ENCODE measurements around the gene EMP1.
A peak's percentile ranks its signal among the peaks of the same experiment; 100 is the strongest.

Gene EMP1

GRCh38 chr12:13196130-13196921 lies at the start of gene EMP1:
TSS of gene EMP1 (plus strand) at chr12:13196726. CDS start at chr12:13211511, 14,785 bp downstream.
- peak; percentile 100 for DNase-seq (ENCODE audit: low read depth)
- peak within 1 kb of the TSS; percentile 80 for H3K4me3 ChIP-seq (ENCODE audit: low read depth, low read length)
- TF ChIP-seq, protein P1, sequence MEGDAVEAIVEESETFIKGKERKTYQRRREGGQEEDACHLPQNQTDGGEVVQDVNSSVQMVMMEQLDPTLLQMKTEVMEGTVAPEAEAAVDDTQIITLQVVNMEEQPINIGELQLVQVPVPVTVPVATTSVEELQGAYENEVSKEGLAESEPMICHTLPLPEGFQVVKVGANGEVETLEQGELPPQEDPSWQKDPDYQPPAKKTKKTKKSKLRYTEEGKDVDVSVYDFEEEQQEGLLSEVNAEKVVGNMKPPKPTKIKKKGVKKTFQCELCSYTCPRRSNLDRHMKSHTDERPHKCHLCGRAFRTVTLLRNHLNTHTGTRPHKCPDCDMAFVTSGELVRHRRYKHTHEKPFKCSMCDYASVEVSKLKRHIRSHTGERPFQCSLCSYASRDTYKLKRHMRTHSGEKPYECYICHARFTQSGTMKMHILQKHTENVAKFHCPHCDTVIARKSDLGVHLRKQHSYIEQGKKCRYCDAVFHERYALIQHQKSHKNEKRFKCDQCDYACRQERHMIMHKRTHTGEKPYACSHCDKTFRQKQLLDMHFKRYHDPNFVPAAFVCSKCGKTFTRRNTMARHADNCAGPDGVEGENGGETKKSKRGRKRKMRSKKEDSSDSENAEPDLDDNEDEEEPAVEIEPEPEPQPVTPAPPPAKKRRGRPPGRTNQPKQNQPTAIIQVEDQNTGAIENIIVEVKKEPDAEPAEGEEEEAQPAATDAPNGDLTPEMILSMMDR (conservative IDR thresholded peaks at IDR 0.05; ENCODE audit: low read depth, low read length), result no peak

- TF ChIP-seq, protein P1 (conservative IDR thresholded peaks at IDR 0.05; ENCODE audit: low read depth, low read length), result no peak
- no peak overlapping the region for H3K4me3 ChIP-seq (ENCODE audit: low read depth, low read length)
- DNase-seq (ENCODE audit: low read depth), result no peak
These were observed 48.6 kb upstream of the EMP1 start for GRCh38 chr12:13147688-13148484.

DNA sequence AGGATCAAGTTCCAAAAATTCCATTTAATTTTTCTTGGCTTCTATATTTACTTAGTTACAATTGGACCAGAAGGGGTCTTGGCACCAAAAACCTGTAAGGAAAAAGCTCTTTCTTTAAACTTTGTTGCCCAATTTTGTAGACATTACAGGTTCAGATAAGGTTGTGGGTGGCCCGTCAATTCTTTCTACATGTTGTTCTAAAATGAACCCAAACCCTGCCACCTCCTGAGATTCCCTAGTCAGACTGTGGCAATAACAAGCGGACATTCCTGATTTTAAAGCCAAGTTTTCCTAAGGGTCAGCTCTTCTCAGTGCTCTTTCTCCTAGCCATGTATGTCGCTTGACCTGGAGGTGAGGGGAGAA lies 48.1 kb upstream of the EMP1 start:
- DNase-seq (ENCODE audit: low read depth), result no peak
- TF ChIP-seq, protein P1 (conservative IDR thresholded peaks at IDR 0.05; ENCODE audit: low read depth, low read length), result no peak
- no peak overlapping the region for H3K4me3 ChIP-seq (ENCODE audit: low read depth, low read length)

- DNase-seq (ENCODE audit: low read depth), result no peak
- H3K4me3 ChIP-seq (ENCODE audit: low read depth, low read length), result no peak overlapping the region
- TF ChIP-seq, protein P1 (conservative IDR thresholded peaks at IDR 0.05; ENCODE audit: low read depth, low read length), result no peak
These were observed 47.1 kb upstream of the EMP1 start for GRCh38 chr12:13149411-13149810.

- no peak for DNase-seq (ENCODE audit: low read depth)
These were observed 44.2 kb upstream of the EMP1 start for GRCh38 chr12:13152281-13152680.

DNA sequence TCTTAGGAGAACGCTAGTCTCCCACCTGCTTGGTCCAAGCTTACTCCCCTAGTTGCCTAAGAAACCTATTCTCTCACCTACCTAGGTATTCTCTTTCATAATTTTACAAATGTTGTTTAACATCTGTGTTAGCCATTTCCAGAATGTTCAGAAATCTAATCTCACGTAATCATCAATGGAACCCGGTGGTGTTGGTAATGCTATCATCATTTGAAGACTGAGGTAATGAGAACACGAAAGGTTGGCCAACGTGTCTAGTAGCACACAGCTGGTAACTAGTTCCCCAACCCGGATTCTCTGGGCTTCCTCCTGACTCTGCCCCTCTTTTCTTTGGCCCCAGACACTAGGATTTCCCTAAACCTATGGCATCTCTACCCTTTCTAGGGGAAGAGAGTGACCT lies 43.8 kb upstream of the EMP1 start:
- DNase-seq (ENCODE audit: low read depth), result no peak
- TF ChIP-seq, protein P1 (conservative IDR thresholded peaks at IDR 0.05; ENCODE audit: low read depth, low read length), result no peak
- no peak overlapping the region for H3K4me3 ChIP-seq (ENCODE audit: low read depth, low read length)

More at GRCh38 chr12:13152281-13152680, 44.2 kb upstream of the EMP1 start:
- TF ChIP-seq, protein P1 (conservative IDR thresholded peaks at IDR 0.05; ENCODE audit: low read depth, low read length), result no peak
- H3K4me3 ChIP-seq (ENCODE audit: low read depth, low read length), result no peak overlapping the region
